Stimulated activated naive B cell treated with anti-CD40 and anti-IgM and Interleukin-4, amounts not matched to agents 10 μg/mL and 1 μg/mL and 100 μg/mL, for 72 hours (primary cell): Measurements from ENCODE around the gene ARL8B.

Experiments used
- ATAC-seq, 2 donors: fragments of 150-1000 bp; cut with Tn5 transposase; replicated peaks; 2 replicates each; pipeline ENCODE4 v1.10.0; 2021; ENCODE audit warnings: moderate library complexity in 1 of 2
- DNase-seq: peaks from one replicate; pipeline ENCODE4 v3.0.0; 2021
- H3K27ac Mint-ChIP-seq: one replicate; pipeline ENCODE4 v1.8.0; 2022; ENCODE audit warnings: mild to moderate bottlenecking, mixed read lengths
- H3K27me3 Mint-ChIP-seq, 2 donors: one replicate each; pipeline ENCODE4 v1.8.0; 2022; ENCODE audit warnings: mixed read lengths in 2 of 2
- H3K36me3 Mint-ChIP-seq, 2 donors: one replicate each; pipeline ENCODE4 v1.8.0; 2022; ENCODE audit warnings: mixed read lengths in 2 of 2, mild to moderate bottlenecking in 1 of 2
- H3K4me1 Mint-ChIP-seq, 2 donors: one replicate each; pipeline ENCODE4 v1.8.0; 2022; ENCODE audit warnings: mixed read lengths in 2 of 2, mild to moderate bottlenecking in 1 of 2
- H3K4me3 Mint-ChIP-seq, 2 donors: one replicate each; pipeline ENCODE4 v1.8.0; 2022; ENCODE audit warnings: mild to moderate bottlenecking in 2 of 2, mixed read lengths in 2 of 2, moderate library complexity in 1 of 2
- H3K9me3 Mint-ChIP-seq, 2 donors: one replicate each; pipeline ENCODE4 v1.8.0; 2022; ENCODE audit warnings: mixed read lengths in 2 of 2, mild to moderate bottlenecking in 1 of 2

ARL8B gene

DNA sequence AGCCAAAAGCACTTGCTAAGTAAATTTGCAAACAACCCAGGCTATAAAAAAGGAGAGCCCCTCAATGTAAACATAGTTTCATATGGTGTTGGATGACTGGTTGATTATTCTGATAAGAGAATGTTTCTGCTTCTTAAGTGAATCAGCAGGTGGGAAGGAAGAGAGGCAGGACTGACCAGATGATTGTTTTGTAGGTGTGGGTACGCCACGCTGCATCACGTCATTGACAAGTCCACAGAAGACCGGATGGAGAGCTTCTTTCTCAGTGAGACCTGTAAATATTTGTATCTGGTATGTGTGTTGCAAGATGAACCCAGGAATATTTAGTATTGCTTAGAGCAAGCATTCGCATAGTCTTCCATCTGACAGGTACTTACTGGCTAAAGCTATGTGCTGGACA lies 88.8 kb downstream of the ARL8B start:
- Mint-ChIP-seq H3K36me3 (peaks cover 82 to 91% of the 10 kb centered on the region in 2 donors), H3K9me3 (no peaks in the 10 kb centered on the region), H3K4me1 (peaks cover 46 to 59% of the 10 kb centered on the region in 2 donors), H3K4me3 (no peak overlapping the region), H3K27ac (peak overlapping the region; percentile 72), H3K27me3 (no peaks in the 10 kb centered on the region)
- ATAC-seq (no peak), DNase-seq (no peak)

GRCh38 chr3:5212628-5213573 lies 90.8 kb downstream of the ARL8B start:
- Mint-ChIP-seq H3K9me3 (no peaks in the 10 kb centered on the region), H3K27ac (peak overlapping the region; percentile 94), H3K4me3 (peak overlapping the region in 1 of 2 donors; percentile 50), H3K4me1 (peaks cover 40 to 58% of the 10 kb centered on the region in 2 donors), H3K27me3 (no peaks in the 10 kb centered on the region), H3K36me3 (peaks cover 74 to 83% of the 10 kb centered on the region in 2 donors)
- DNase-seq (no peak), ATAC-seq (peak; percentile 25 to 41)

DNA sequence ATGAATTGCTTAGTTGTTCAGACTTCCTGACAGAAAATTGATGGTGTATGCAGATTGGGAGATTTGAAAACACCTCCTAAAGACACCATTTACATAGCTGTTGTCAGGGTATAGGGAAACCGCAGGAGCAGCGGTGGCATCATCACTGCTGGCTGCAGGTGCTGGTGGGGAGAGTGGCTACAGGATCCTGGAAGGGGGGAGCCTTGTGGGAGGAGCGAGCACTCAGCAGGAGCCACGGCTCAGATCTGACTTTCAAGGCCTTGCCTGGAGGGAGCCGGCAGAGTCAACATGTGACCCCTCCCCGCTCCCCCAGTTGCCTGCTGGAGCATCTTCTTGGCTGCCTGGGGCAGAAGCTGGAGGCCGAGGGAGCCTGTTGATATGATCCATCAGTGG lies 91.5 kb downstream of the ARL8B start:
- Mint-ChIP-seq H3K4me3 (peak overlapping the region in 1 of 2 donors; percentile 39), H3K9me3 (no peaks in the 10 kb centered on the region), H3K27me3 (no peaks in the 10 kb centered on the region), H3K4me1 (peaks cover 36 to 65% of the 10 kb centered on the region in 2 donors), H3K27ac (peak overlapping the region; percentile 94), H3K36me3 (peaks cover 72 to 82% of the 10 kb centered on the region in 2 donors)
- DNase-seq: no peak
- ATAC-seq: no peak

DNA sequence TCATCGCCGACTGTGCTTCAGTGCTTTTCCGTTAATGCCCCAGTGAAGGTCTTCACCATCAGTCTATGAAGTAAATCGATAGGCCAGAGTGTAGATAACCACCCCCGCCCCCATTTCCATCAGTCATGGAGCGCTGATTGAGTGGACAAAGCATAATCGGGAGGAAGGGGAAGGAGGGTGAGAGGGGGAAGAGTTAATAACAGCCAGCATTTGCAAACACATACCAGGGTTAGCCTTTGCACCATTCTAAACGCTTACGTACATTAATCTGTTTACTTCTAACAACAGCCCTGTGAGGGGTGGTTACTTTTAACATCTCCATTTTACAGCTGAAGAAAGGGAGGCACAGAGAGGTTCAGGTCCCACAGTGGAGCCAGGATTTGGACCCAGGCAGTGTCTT lies 92.3 kb downstream of the ARL8B start:
- no peak for DNase-seq
- Mint-ChIP-seq H3K27me3 (no peaks in the 10 kb centered on the region), H3K4me1 (peaks cover 35 to 69% of the 10 kb centered on the region in 2 donors), H3K27ac (peak overlapping the region; percentile 94), H3K9me3 (no peaks in the 10 kb centered on the region), H3K4me3 (no peak overlapping the region), H3K36me3 (peaks cover 72 to 83% of the 10 kb centered on the region in 2 donors)
- no peak for ATAC-seq

GRCh38 chr3:5217824-5218595 lies 95.9 kb downstream of the ARL8B start:
- H3K4me1 Mint-ChIP-seq: peaks cover 25 to 70% of the 10 kb centered on the region in 2 donors
- no peak for DNase-seq
- H3K27me3 Mint-ChIP-seq: no peaks in the 10 kb centered on the region
- H3K36me3 Mint-ChIP-seq: peaks cover 63 to 75% of the 10 kb centered on the region in 2 donors
- peak overlapping the region; percentile 69 for H3K27ac Mint-ChIP-seq
- ATAC-seq: no peak
- H3K9me3 Mint-ChIP-seq: no peaks in the 10 kb centered on the region
- no peak overlapping the region for H3K4me3 Mint-ChIP-seq

GRCh38 chr3:5218815-5219214 lies 96.7 kb downstream of the ARL8B start:
- Mint-ChIP-seq H3K4me1 (peaks cover 18 to 62% of the 10 kb centered on the region in 2 donors), H3K36me3 (peaks cover 55 to 67% of the 10 kb centered on the region in 2 donors), H3K9me3 (no peaks in the 10 kb centered on the region), H3K27me3 (no peaks in the 10 kb centered on the region), H3K4me3 (no peak overlapping the region), H3K27ac (peak overlapping the region; percentile 69)
- ATAC-seq (no peak), DNase-seq (no peak)

- Mint-ChIP-seq H3K27ac (no peak overlapping the region), H3K4me3 (no peak overlapping the region), H3K27me3 (no peaks in the 10 kb centered on the region), H3K36me3 (peaks cover 51 to 63% of the 10 kb centered on the region in 2 donors), H3K9me3 (no peaks in the 10 kb centered on the region), H3K4me1 (peaks cover 16 to 58% of the 10 kb centered on the region in 2 donors)
- DNase-seq: no peak
- ATAC-seq: no peak
Measured at GRCh38 chr3:5219216-5219615, 97.1 kb downstream of the ARL8B start.

GRCh38 chr3:5220193-5220592 lies 98.1 kb downstream of the ARL8B start:
- Mint-ChIP-seq H3K36me3 (peaks cover 43 to 57% of the 10 kb centered on the region in 2 donors), H3K27ac (peak overlapping the region; percentile 48), H3K4me1 (peaks cover 11 to 48% of the 10 kb centered on the region in 2 donors), H3K9me3 (no peaks in the 10 kb centered on the region), H3K27me3 (no peaks in the 10 kb centered on the region), H3K4me3 (peak overlapping the region in 1 of 2 donors; percentile 36)
- DNase-seq (no peak), ATAC-seq (peak; percentile 28 to 31)

- H3K36me3 Mint-ChIP-seq: peaks cover 37 to 50% of the 10 kb centered on the region in 2 donors
- ATAC-seq (peak; percentile 27 to 37), DNase-seq (no peak)
- H3K27ac Mint-ChIP-seq: peak overlapping the region; percentile 48
- H3K4me3 Mint-ChIP-seq: no peak overlapping the region
- no peaks in the 10 kb centered on the region for H3K27me3 Mint-ChIP-seq
- H3K9me3 Mint-ChIP-seq: no peaks in the 10 kb centered on the region
- H3K4me1 Mint-ChIP-seq: peaks cover 11 to 42% of the 10 kb centered on the region in 2 donors
Measured at GRCh38 chr3:5220667-5221431, 98.8 kb downstream of the ARL8B start.

GRCh38 chr3:5221701-5222100 lies 99.6 kb downstream of the ARL8B start:
- peaks cover 35 to 47% of the 10 kb centered on the region in 2 donors for H3K36me3 Mint-ChIP-seq
- no peak overlapping the region for H3K4me3 Mint-ChIP-seq
- peak overlapping the region; percentile 59 for H3K27ac Mint-ChIP-seq
- peak; percentile 19 to 40 for ATAC-seq
- peaks cover 11 to 49% of the 10 kb centered on the region in 2 donors for H3K4me1 Mint-ChIP-seq
- H3K9me3 Mint-ChIP-seq: no peaks in the 10 kb centered on the region
- DNase-seq: no peak
- H3K27me3 Mint-ChIP-seq: no peaks in the 10 kb centered on the region

DNA sequence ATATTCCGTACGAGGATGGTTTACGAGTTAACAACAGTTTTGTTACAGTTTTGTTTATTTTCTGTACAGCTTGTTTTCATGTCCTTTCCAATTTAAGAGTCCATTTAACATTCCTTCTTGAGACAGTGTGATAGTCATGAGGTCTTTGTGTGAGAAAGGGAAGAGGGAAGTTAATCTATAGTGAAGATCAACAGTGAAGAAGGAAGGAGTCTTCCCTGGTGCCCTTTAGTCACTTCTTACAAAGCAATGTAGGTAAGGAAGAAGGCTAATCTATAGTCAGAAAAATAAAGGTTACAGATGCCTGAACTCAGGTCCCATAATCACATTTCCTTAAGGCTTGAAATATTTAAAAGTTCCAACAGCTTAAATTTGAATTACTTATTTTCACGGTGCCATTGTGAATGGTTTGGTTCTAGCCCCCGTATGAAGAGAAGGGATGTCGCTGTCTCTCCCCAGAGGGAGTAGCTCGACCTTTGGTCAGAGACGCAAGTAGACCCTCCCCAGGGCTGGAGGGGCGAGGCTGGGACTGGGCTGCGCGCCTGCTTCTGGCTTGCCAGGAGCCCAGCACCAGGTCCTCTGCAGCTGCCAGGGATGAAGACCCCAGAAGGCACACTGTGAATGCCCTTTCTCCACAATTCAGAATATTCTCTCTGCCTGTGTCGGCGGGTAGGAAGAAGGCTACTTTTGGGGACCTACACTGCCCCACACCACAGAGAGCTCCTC lies 100.4 kb downstream of the ARL8B start:
- no peak for DNase-seq
- H3K36me3 Mint-ChIP-seq: peaks cover 30 to 41% of the 10 kb centered on the region in 2 donors
- no peaks in the 10 kb centered on the region for H3K27me3 Mint-ChIP-seq
- H3K4me3 Mint-ChIP-seq: no peak overlapping the region
- H3K4me1 Mint-ChIP-seq: peaks cover 11 to 51% of the 10 kb centered on the region in 2 donors
- peak overlapping the region; percentile 85 for H3K27ac Mint-ChIP-seq
- no peaks in the 10 kb centered on the region for H3K9me3 Mint-ChIP-seq
- no peak for ATAC-seq

GRCh38 chr3:5226783-5227182 lies 104.7 kb downstream of the ARL8B start:
- no peak for ATAC-seq
- H3K36me3 Mint-ChIP-seq: peaks cover 6 to 19% of the 10 kb centered on the region in 2 donors
- H3K4me1 Mint-ChIP-seq: peaks cover 6 to 27% of the 10 kb centered on the region in 2 donors
- no peak for DNase-seq
- H3K27me3 Mint-ChIP-seq: no peaks in the 10 kb centered on the region
- H3K4me3 Mint-ChIP-seq: no peak overlapping the region
- H3K9me3 Mint-ChIP-seq: no peaks in the 10 kb centered on the region
- H3K27ac Mint-ChIP-seq: no peak overlapping the region

- peaks cover 4 to 25% of the 10 kb centered on the region in 2 donors for H3K4me1 Mint-ChIP-seq
- no peak overlapping the region for H3K27ac Mint-ChIP-seq
- H3K36me3 Mint-ChIP-seq: peaks cover 3 to 15% of the 10 kb centered on the region in 2 donors
- no peaks in the 10 kb centered on the region for H3K27me3 Mint-ChIP-seq
- H3K4me3 Mint-ChIP-seq: no peak overlapping the region
- no peak for DNase-seq
- H3K9me3 Mint-ChIP-seq: no peaks in the 10 kb centered on the region
- ATAC-seq: no peak
Measured at GRCh38 chr3:5227812-5228211, 105.7 kb downstream of the ARL8B start.
